ENCODE measurements around the gene NEK6.

NEK6 gene

DNA sequence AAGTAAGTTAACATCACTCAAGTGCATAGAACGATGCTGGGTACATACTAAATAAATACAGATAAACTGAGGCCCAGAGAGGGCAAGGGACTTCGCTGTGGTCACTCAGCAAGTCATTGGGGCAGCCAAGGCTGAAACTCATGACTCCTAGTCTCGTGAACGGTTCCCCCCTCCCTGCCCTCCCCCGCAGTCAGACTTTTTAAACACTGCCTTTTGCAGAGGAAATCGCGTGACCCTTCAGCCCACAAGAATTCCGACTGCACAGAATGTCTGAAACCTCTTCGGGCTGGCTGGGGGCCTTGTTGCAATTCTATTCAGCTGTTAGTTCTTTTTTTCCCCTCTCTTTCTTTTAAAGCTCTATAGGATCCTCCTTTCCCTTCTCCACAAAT is 28.1 kb downstream of the NEK6 start:
- peak; percentile 93 for DNase-seq (ENCODE audit: extremely low read depth, low read depth)
- TF ChIP-seq, protein P1, sequence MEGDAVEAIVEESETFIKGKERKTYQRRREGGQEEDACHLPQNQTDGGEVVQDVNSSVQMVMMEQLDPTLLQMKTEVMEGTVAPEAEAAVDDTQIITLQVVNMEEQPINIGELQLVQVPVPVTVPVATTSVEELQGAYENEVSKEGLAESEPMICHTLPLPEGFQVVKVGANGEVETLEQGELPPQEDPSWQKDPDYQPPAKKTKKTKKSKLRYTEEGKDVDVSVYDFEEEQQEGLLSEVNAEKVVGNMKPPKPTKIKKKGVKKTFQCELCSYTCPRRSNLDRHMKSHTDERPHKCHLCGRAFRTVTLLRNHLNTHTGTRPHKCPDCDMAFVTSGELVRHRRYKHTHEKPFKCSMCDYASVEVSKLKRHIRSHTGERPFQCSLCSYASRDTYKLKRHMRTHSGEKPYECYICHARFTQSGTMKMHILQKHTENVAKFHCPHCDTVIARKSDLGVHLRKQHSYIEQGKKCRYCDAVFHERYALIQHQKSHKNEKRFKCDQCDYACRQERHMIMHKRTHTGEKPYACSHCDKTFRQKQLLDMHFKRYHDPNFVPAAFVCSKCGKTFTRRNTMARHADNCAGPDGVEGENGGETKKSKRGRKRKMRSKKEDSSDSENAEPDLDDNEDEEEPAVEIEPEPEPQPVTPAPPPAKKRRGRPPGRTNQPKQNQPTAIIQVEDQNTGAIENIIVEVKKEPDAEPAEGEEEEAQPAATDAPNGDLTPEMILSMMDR (IDR thresholded peaks at IDR 0.05; ENCODE audit: low read depth, low read length): no peak

GRCh38 chr9:124286292-124286931 is 28.7 kb downstream of the NEK6 start:
- TF ChIP-seq, protein P1 (IDR thresholded peaks at IDR 0.05; ENCODE audit: low read depth, low read length): no peak
- DNase-seq (ENCODE audit: extremely low read depth, low read depth): peak; percentile 75

DNA sequence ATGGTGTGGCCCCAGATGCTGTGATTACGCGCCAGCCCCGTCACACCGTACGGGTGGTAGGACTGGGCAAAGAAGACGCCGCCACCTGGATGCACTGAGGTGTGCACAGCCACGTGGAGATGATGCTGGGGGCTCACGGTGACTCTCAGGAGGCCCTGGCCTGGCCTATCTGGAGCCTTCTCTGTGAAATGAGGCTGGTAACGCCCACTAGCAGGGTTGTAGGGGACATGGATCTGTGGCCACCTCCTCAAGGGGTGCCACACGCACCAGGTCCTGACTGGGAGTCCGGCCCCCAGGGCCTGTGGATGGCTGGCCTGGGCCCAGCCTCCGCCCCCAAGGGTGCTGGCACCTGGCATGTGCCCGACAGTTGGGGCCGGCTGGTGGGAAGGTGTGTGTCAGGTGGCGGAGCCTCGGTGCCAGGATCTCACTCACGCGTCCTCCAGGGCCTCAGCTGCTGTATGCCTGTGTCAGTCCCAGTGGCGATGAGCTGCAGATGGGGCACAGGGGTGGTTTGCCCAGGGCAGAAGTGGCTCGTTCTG is 32.4 kb downstream of the NEK6 start:
- DNase-seq (ENCODE audit: extremely low read depth, low read depth): no peak
- TF ChIP-seq, protein P1 (IDR thresholded peaks at IDR 0.05; ENCODE audit: low read depth, low read length): no peak

- no peak for DNase-seq (ENCODE audit: extremely low read depth, low read depth)
- TF ChIP-seq, protein P1 (IDR thresholded peaks at IDR 0.05; ENCODE audit: low read depth, low read length): no peak
These were observed 33.2 kb downstream of the NEK6 start for GRCh38 chr9:124290743-124291554.

DNA sequence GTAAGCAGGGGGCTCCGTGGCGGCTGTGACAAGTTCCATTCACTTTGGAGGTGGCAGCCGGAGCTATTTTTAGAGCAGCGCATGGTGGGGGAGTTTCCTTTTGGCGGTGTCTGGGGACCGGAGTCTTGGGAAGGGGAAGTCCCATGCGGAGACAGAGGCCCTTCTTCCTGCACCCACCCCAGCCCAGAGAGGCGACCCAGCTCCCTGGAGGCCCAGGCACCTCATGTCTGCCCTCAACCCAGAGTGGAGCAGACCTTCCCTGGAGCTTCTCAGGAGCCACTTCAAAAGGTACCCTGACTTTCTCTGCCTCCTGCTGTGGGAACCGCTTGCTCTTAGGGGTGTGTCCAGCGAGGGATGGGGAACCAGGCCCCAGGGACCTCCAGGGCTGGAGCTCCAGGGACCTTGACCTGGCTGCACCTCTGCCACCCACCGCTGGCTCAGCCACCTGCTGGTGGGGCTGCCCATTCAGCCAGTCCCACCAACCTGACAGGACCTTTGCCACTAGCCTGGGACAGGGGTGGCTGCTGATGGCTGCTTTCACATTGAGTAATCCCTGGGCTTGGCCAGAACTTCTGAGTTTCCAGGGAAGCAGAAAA is 34.1 kb downstream of the NEK6 start:
- no peak for DNase-seq (ENCODE audit: extremely low read depth, low read depth)
- TF ChIP-seq, protein P1 (IDR thresholded peaks at IDR 0.05; ENCODE audit: low read depth, low read length): no peak

- TF ChIP-seq, protein P1 (IDR thresholded peaks at IDR 0.05; ENCODE audit: low read depth, low read length): no peak
These were observed 35.2 kb downstream of the NEK6 start for GRCh38 chr9:124292696-124293593.

More at GRCh38 chr9:124292696-124293593, 35.2 kb downstream of the NEK6 start:
- DNase-seq (ENCODE audit: extremely low read depth, low read depth): no peak
